GM21825 (cell line): ENCODE results near the gene C2orf74.

Source experiments
- ATAC-seq: cut with Tn5 transposase; IDR thresholded peaks from one replicate; pipeline ENCODE4 v1.9.1; 2021; ENCODE audit warnings: mild to moderate bottlenecking, moderate library complexity; ENCODE audit not compliant: unreplicated experiment

Gene C2orf74

DNA sequence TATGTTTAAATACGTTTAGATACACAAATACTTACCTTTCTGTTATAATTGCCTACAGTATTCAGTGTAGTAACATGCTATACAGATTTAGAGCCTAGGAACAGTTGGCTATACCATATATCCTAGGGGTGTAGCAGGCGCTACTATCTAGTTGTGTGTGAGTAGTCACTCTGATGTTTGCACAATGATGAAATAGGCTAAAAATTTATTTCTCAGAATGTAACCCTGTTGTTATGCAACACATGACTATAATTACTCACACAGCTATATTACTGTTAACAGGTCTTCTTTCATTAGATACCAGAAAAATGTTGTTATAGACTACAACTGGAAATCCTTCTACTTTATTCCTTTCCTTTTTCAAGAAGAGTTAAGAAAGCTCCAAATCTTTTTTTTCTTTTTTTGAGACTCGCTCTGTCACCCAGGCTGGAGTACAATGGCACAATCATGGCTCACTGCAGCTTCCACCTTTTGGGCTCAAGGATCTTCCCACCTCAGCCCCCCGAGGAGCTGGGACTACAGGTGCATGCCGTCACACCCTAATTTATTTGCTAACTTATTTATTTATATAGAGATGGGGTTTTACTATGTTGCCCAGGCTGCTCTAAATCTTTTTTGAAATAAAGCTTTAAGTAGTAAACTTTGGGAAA, 48.5 kb downstream of the C2orf74 start:
- ATAC-seq: no peak

DNA sequence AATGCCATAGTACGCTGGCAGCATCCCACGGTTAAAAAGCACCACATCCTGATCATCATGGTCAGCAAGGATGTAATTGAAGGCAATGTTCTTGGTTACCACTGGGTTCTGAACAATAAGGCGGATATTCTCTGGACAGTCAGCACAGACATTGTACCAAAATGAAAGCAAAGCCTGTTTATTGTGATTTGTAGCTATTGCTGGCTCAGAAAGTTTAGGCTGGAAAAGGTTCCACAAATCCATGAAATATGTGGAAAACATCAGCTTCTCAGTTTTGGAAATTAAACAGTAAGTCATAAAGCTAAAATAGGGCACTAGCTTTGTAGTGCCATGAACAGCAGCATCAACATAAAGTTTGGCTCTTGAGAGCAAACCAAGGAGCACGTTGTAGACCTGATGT, 52.2 kb downstream of the C2orf74 start:
- no peak for ATAC-seq
